ENCODE results near the gene RETREG3.

The RETREG3 gene

DNA sequence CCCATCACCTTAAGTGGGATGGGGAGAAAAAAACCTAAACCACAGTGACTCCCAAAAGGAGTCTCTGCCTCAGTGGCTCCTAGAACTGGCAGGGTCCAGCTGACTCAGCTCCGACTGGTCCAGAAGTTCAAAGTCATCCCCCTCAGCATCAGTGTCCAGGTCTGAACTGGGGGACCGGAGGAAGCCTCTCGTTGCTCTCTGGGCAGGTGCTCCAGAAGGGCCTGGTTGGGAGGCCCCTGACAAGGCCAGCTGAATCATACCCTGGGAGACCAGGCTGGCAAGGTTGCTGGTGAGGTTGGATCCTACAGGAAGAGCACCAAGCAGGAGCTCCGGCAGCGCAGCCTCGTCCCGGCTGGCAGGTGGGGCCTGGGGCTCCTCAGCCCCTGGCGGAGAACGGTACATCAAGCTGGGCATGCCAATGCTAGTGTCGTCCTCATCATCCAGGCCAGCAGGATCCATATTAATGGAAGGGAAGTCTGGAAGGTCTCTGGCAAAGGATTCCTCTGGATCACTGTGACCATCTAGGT, 27.4 kb downstream of the RETREG3 start:
- Histone ChIP-seq H3K4me3 (ENCODE audit: low read depth, low read length, poor library complexity, severe bottlenecking) (no peak overlapping the region), H4K20me1 (ENCODE audit: insufficient read depth, low read length) (no peaks in the 10 kb centered on the region), H3K9me2 (ENCODE audit: low read depth, low read length) (no peaks in the 10 kb centered on the region), H3K9ac (ENCODE audit: low read length) (no peak overlapping the region), H3K9me3 (ENCODE audit: low read length) (no peaks in the 10 kb centered on the region), H3K27me3 (ENCODE audit: insufficient read depth, low read length) (no peaks in the 10 kb centered on the region), H2AFZ (ENCODE audit: low read length) (no peak overlapping the region), H3K4me1 (ENCODE audit: insufficient read depth, low read length, severe bottlenecking) (peaks cover 30% of the 10 kb centered on the region), H3F3A (ENCODE audit: insufficient read depth, low read length) (0 out of 2 replicates have a peak, but pooled peaks cover 5% of the 10 kb centered on the region), H3K4me2 (ENCODE audit: low read length) (no peak overlapping the region), H3K36me3 (ENCODE audit: insufficient read depth, low read length) (peaks cover 73% of the 10 kb centered on the region), H3K79me2 (ENCODE audit: insufficient read depth, low read length) (no peaks in the 10 kb centered on the region), H3K27ac (ENCODE audit: low read depth, low read length, poor library complexity, severe bottlenecking) (no peak overlapping the region)
- TF ChIP-seq EZH2 (IDR thresholded peaks at IDR 0.05; ENCODE audit: borderline replicate concordance, low read length), result no peak
- TF ChIP-seq, protein P1, sequence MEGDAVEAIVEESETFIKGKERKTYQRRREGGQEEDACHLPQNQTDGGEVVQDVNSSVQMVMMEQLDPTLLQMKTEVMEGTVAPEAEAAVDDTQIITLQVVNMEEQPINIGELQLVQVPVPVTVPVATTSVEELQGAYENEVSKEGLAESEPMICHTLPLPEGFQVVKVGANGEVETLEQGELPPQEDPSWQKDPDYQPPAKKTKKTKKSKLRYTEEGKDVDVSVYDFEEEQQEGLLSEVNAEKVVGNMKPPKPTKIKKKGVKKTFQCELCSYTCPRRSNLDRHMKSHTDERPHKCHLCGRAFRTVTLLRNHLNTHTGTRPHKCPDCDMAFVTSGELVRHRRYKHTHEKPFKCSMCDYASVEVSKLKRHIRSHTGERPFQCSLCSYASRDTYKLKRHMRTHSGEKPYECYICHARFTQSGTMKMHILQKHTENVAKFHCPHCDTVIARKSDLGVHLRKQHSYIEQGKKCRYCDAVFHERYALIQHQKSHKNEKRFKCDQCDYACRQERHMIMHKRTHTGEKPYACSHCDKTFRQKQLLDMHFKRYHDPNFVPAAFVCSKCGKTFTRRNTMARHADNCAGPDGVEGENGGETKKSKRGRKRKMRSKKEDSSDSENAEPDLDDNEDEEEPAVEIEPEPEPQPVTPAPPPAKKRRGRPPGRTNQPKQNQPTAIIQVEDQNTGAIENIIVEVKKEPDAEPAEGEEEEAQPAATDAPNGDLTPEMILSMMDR (IDR thresholded peaks at IDR 0.05; ENCODE audit: low read length), result no peak

DNA sequence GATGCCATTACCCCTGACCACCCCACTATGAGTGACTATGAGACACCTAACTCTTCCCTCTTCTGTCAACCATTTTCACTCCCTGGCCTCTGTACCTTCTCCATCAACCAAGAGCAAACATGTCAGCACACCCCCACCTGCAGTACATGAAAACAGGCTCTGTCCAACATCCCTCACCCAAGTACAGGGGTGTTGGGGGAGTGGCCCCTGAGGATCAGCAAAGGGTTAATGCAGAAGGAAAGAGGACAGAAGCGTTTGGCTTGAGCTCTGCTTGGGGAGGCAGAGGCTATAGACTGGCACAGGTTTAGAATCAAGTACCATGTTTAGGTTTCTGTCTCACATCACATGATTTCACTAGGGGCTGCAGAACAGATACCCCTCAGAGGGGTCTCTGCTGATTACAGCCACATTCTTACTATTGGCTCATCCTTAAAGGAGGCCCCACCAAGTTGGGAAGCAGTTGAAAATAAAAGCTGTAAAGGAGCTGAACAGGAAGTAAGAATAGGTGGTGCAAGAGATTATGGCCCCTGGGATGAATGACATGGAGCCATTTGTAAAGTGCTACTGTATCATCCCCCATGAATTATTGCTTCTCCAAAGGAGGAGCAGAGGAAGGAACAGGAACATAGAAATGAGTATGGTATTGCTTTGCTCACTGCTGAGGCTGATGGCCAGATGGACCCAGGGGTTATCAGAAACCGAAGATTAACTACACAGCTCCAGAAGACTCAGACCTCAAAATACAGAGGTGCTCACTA, 29.2 kb downstream of the RETREG3 start:
- H3K4me3 ChIP-seq (ENCODE audit: low read depth, low read length, poor library complexity, severe bottlenecking), result no peak overlapping the region
- TF ChIP-seq, protein P1 (IDR thresholded peaks at IDR 0.05; ENCODE audit: low read length), result no peak
- no peak for TF ChIP-seq EZH2 (IDR thresholded peaks at IDR 0.05; ENCODE audit: borderline replicate concordance, low read length)
- H3K9me2 ChIP-seq (ENCODE audit: low read depth, low read length), result no peaks in the 10 kb centered on the region
- H2AFZ ChIP-seq (ENCODE audit: low read length), result no peak overlapping the region
- H3K27me3 ChIP-seq (ENCODE audit: insufficient read depth, low read length), result no peaks in the 10 kb centered on the region
- H3K36me3 ChIP-seq (ENCODE audit: insufficient read depth, low read length), result peaks cover 60% of the 10 kb centered on the region
- H3K9ac ChIP-seq (ENCODE audit: low read length), result peak overlapping the region; percentile 26
- no peaks in the 10 kb centered on the region for H3K79me2 ChIP-seq (ENCODE audit: insufficient read depth, low read length)
- peaks cover 38% of the 10 kb centered on the region for H3K4me1 ChIP-seq (ENCODE audit: insufficient read depth, low read length, severe bottlenecking)
- H3K9me3 ChIP-seq (ENCODE audit: low read length), result no peaks in the 10 kb centered on the region
- peak overlapping the region; percentile 69 for H3K4me2 ChIP-seq (ENCODE audit: low read length)
- H3F3A ChIP-seq (ENCODE audit: insufficient read depth, low read length), result 0 out of 2 replicates have a peak, but pooled peaks cover 5% of the 10 kb centered on the region
- H4K20me1 ChIP-seq (ENCODE audit: insufficient read depth, low read length), result no peaks in the 10 kb centered on the region
- peak overlapping the region; percentile 93 for H3K27ac ChIP-seq (ENCODE audit: low read depth, low read length, poor library complexity, severe bottlenecking)

DNA sequence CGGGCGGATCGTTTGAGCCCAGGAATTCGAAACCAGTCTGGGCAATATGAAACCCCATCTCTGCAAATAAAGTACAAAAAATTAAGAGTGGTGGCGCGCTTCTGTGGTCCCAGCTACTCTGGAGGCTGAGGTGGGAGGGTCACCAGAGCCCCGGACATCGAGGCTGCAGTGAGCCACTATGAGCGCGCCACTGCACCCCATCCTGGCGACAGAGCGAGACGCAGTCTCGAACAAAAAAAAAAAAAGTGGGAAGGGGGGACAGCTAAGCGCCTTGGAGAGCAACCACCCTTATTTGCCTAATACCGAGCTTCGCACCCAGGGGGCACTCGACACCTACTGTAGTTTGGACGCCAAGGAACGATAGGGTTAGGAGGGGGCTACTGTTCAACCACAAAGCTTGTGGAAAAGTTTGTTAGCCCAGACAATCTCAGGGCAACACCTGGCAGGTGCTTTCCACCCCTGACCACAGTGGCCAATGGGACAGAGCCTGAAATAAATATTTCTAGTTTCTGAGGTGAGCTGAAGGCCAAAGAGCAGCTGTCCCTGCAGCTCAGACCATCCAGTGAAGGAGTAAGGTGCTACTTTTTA, 30.8 kb downstream of the RETREG3 start:
- TF ChIP-seq, protein P1 (IDR thresholded peaks at IDR 0.05; ENCODE audit: low read length), result peak; percentile 88
- TF ChIP-seq EZH2 (IDR thresholded peaks at IDR 0.05; ENCODE audit: borderline replicate concordance, low read length), result no peak
- Histone ChIP-seq H3K79me2 (ENCODE audit: insufficient read depth, low read length) (no peaks in the 10 kb centered on the region), H3K4me1 (ENCODE audit: insufficient read depth, low read length, severe bottlenecking) (peaks cover 38% of the 10 kb centered on the region), H3K27ac (ENCODE audit: low read depth, low read length, poor library complexity, severe bottlenecking) (peak overlapping the region; percentile 93), H3F3A (ENCODE audit: insufficient read depth, low read length) (0 out of 2 replicates have a peak, but pooled peaks cover 5% of the 10 kb centered on the region), H3K9ac (ENCODE audit: low read length) (peak overlapping the region; percentile 77), H3K9me3 (ENCODE audit: low read length) (no peaks in the 10 kb centered on the region), H3K4me2 (ENCODE audit: low read length) (peak overlapping the region; percentile 69), H4K20me1 (ENCODE audit: insufficient read depth, low read length) (no peaks in the 10 kb centered on the region), H3K9me2 (ENCODE audit: low read depth, low read length) (no peaks in the 10 kb centered on the region), H3K27me3 (ENCODE audit: insufficient read depth, low read length) (no peaks in the 10 kb centered on the region), H3K4me3 (ENCODE audit: low read depth, low read length, poor library complexity, severe bottlenecking) (peak overlapping the region; percentile 76), H2AFZ (ENCODE audit: low read length) (no peak overlapping the region), H3K36me3 (ENCODE audit: insufficient read depth, low read length) (peaks cover 58% of the 10 kb centered on the region)
